OCI-LY3 (cell line): ENCODE data around the gene GFPT2.

Experiments used
- EZH2phosphoT487 ChIP-seq: fragments of 200-600 bp; shearing (Covaris generic); IDR thresholded peaks from 2 replicates; pipeline ENCODE4 v1.6.1; 2018; ENCODE audit warnings: antibody characterized with exemption, mixed run types, low read depth
- TF ChIP-seq, protein P1 (sequence below): fragments of 200-600, 300-600 bp; sonication (generic); IDR thresholded peaks from 2 replicates; pipeline ENCODE4 v1.5.1; 2014; ENCODE audit warnings: antibody characterized with exemption, low read length, low read depth

- TF ChIP-seq EZH2phosphoT487: no peak
- TF ChIP-seq, protein P1, sequence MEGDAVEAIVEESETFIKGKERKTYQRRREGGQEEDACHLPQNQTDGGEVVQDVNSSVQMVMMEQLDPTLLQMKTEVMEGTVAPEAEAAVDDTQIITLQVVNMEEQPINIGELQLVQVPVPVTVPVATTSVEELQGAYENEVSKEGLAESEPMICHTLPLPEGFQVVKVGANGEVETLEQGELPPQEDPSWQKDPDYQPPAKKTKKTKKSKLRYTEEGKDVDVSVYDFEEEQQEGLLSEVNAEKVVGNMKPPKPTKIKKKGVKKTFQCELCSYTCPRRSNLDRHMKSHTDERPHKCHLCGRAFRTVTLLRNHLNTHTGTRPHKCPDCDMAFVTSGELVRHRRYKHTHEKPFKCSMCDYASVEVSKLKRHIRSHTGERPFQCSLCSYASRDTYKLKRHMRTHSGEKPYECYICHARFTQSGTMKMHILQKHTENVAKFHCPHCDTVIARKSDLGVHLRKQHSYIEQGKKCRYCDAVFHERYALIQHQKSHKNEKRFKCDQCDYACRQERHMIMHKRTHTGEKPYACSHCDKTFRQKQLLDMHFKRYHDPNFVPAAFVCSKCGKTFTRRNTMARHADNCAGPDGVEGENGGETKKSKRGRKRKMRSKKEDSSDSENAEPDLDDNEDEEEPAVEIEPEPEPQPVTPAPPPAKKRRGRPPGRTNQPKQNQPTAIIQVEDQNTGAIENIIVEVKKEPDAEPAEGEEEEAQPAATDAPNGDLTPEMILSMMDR: no peak
Measured at GRCh38 chr5:180399401-180400215, 46.5 kb upstream of the GFPT2 start.
